HepG2 (cell line): ENCODE measurements around the gene KANSL3. TPM values are rescaled to one million over a fixed set of nuclear protein-coding genes. Genes with fewer than 3 reads are reported as not detected.
A peak's percentile ranks its signal among the peaks of the same experiment; 100 is the strongest.

Experiments
- HDAC1 ChIP-seq: sonication (generic); formaldehyde crosslinking; IDR thresholded peaks from 2 replicates; pipeline ENCODE4 v1.5.1; 2020; ENCODE audit warnings: mild to moderate bottlenecking, missing genetic modification reagents
- HOXA7 ChIP-seq: sonication (generic); formaldehyde crosslinking; IDR thresholded peaks from 2 replicates; pipeline ENCODE4 v1.8.1; 2022; ENCODE audit warnings: mild to moderate bottlenecking, missing genetic modification reagents, moderate library complexity
- IRF2 ChIP-seq: IDR thresholded peaks from 2 replicates; pipeline ENCODE4 v1.6.1; 2018; ENCODE audit warnings: missing genetic modification reagents, missing compliant biosample characterization
- KLF6 ChIP-seq: IDR thresholded peaks from 2 replicates; pipeline ENCODE4 v1.8.0; 2016; ENCODE audit warnings: missing biosample characterization, missing genetic modification reagents
- MBD4 ChIP-seq: IDR thresholded peaks from 2 replicates; pipeline ENCODE4 v1.6.1; 2012; ENCODE audit warnings: low read length, inconsistent platforms, borderline replicate concordance
- NCOR1 ChIP-seq: fragments of 200-600 bp; sonication (generic); IDR thresholded peaks from 2 replicates; pipeline ENCODE4 v1.7.0; 2017; ENCODE audit warnings: antibody characterized with exemption, low read length, borderline replicate concordance
- RCOR2 ChIP-seq: IDR thresholded peaks from 2 replicates; pipeline ENCODE4 v1.6.1; 2016; ENCODE audit warnings: missing biosample characterization, missing genetic modification reagents
- RXRB ChIP-seq: IDR thresholded peaks from 2 replicates; pipeline ENCODE4 v1.6.1; 2016; ENCODE audit warnings: borderline replicate concordance, missing genetic modification reagents, missing compliant biosample characterization
- SALL1 ChIP-seq: sonication (generic); formaldehyde crosslinking; IDR thresholded peaks from 2 replicates; pipeline ENCODE4 v1.8.0; 2022; ENCODE audit warnings: mild to moderate bottlenecking, missing genetic modification reagents
- SRSF9 ChIP-seq: fragments of 200-400 bp; formaldehyde crosslinking; IDR thresholded peaks from 2 replicates; pipeline ENCODE4 v1.6.1; 2018; ENCODE audit warnings: borderline replicate concordance, mild to moderate bottlenecking, low read depth, low read length; ENCODE audit not compliant: insufficient read depth, poor library complexity, severe bottlenecking
- TEAD3 ChIP-seq: optimal IDR thresholded peaks from 2 replicates; pipeline ENCODE3; 2016; ENCODE audit warnings: borderline replicate concordance
- ZBTB38 ChIP-seq: sonication (generic); formaldehyde crosslinking; IDR thresholded peaks from 2 replicates; pipeline ENCODE4 v1.5.1; 2020; ENCODE audit warnings: mild to moderate bottlenecking, missing genetic modification reagents
- ZNF124 ChIP-seq: sonication (generic); formaldehyde crosslinking; IDR thresholded peaks from 2 replicates; pipeline ENCODE4 v1.4.0; 2020; ENCODE audit warnings: missing genetic modification reagents
- ZNF318 ChIP-seq: sonication (generic); formaldehyde crosslinking; IDR thresholded peaks from 2 replicates; pipeline ENCODE4 v1.4.0; 2020; ENCODE audit warnings: mild to moderate bottlenecking, missing genetic modification reagents
- ZNF44 ChIP-seq: sonication (generic); formaldehyde crosslinking; IDR thresholded peaks from 2 replicates; pipeline ENCODE4 v1.5.1; 2020; ENCODE audit warnings: mild to moderate bottlenecking, missing genetic modification reagents
- ZNF501 ChIP-seq: sonication (generic); formaldehyde crosslinking; IDR thresholded peaks from 2 replicates; pipeline ENCODE4 v1.5.1; 2020; ENCODE audit warnings: mild to moderate bottlenecking, moderate library complexity, missing genetic modification reagents
- ZNF761 ChIP-seq: sonication (generic); formaldehyde crosslinking; conservative IDR thresholded peaks from 2 replicates; pipeline ENCODE4 v1.4.0; 2020; ENCODE audit warnings: mild to moderate bottlenecking, missing genetic modification reagents
- polyA plus RNA-seq, 8 experiments: library from polyadenylated mRNA; depleted of rRNA in 3 of 8; stranded (reverse) in 7 of 8; unstranded in 1 of 8; fragments of >200 nt; fragmentation: Illumina TruSeq in 4 of 8; extraction: Trizol in 4 of 8; gene quantifications; 2 replicates each; pipeline versions ENCODE4 v1.2.1 to v1.2.3, GENCODE V29; 2011 to 2016; ENCODE audit warnings: low read depth in 4 of 8, missing spikeins in 1 of 8, mixed read lengths in 1 of 8; ENCODE audit not compliant: insufficient read depth in 1 of 8
- total RNA-seq, 5 experiments: library from RNA; depleted of rRNA; stranded (reverse); fragments of >200 nt; fragmentation: Illumina TruSeq; extraction: Trizol; gene quantifications; 2 replicates each; pipeline ENCODE4 v1.2.3, GENCODE V29; 2016; ENCODE audit warnings: low read depth in 1 of 5
- TF ChIP-seq, protein P1 (sequence below): sonication (generic); formaldehyde crosslinking; IDR thresholded peaks from 2 replicates; pipeline ENCODE4 v1.4.0; 2020; ENCODE audit warnings: missing genetic modification reagents, mild to moderate bottlenecking, borderline replicate concordance

KANSL3 gene
- total and polyA plus RNA-seq, 2 of the 13 experiments (the other 11 are each of a cell fraction or from before 2014, with no cell fraction given), result 20.8 to 37.3 TPM

- TF ChIP-seq ZNF761 (CRISPR knock-in tag) (no peak), TEAD3 (CRISPR knock-in tag) (peak; percentile 90), RXRB (CRISPR knock-in tag) (peak; percentile 37; the same call in 1 of the 2 replicates), NCOR1 (peak; percentile 66; the same call in 1 of the 2 replicates), MBD4 (no peak), ZBTB38 (CRISPR knock-in tag) (peak; percentile 27; the same call in 1 of the 2 replicates), ZNF318 (CRISPR knock-in tag) (no peak), ZNF501 (CRISPR knock-in tag) (peak; percentile 69), IRF2 (CRISPR knock-in tag) (peak; percentile 53; the same call in 1 of the 2 replicates), HOXA7 (no peak), HDAC1 (CRISPR knock-in tag) (peak; percentile 62; the same call in 1 of the 2 replicates), ZNF124 (0 out of 2 replicates have a peak, but pooled peaks have one; percentile 69), RCOR2 (peak; percentile 73; the same call in 1 of the 2 replicates), KLF6 (CRISPR knock-in tag) (0 out of 2 replicates have a peak, but pooled peaks have one; percentile 62), SRSF9 (no peak), SALL1 (peak; percentile 87), ZNF44 (CRISPR knock-in tag) (no peak)
- TF ChIP-seq, protein P1, sequence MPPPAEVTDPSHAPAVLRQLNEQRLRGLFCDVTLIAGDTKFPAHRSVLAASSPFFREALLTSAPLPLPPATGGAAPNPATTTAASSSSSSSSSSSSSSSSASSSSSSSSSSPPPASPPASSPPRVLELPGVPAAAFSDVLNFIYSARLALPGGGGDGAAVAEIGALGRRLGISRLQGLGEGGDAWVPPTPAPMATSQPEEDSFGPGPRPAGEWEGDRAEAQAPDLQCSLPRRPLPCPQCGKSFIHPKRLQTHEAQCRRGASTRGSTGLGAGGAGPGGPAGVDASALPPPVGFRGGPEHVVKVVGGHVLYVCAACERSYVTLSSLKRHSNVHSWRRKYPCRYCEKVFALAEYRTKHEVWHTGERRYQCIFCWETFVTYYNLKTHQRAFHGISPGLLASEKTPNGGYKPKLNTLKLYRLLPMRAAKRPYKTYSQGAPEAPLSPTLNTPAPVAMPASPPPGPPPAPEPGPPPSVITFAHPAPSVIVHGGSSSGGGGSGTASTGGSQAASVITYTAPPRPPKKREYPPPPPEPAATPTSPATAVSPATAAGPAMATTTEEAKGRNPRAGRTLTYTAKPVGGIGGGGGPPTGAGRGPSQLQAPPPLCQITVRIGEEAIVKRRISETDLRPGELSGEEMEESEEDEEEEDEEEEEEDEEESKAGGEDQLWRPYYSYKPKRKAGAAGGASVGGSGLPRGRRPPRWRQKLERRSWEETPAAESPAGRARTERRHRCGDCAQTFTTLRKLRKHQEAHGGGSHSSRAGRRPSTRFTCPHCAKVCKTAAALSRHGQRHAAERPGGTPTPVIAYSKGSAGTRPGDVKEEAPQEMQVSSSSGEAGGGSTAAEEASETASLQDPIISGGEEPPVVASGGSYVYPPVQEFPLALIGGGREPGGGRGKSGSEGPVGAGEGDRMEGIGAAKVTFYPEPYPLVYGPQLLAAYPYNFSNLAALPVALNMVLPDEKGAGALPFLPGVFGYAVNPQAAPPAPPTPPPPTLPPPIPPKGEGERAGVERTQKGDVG (CRISPR knock-in tag), result peak; percentile 65; the same call in 1 of the 2 replicates
Observed at GRCh38 chr2:96683972-96684820, 46.1 kb upstream of the KANSL3 start (continued).
